SK-N-MC (cell line): ENCODE measurements around the gene POR.

Experiments
- EZH2 ChIP-seq: fragments of 200-600 bp; sonication (generic); IDR thresholded peaks from one replicate; pipeline ENCODE4 v1.6.1; 2017; ENCODE audit warnings: antibody characterized with exemption
- POLR2AphosphoS5 ChIP-seq: IDR thresholded peaks from 2 replicates; pipeline ENCODE4 v1.6.1; 2012; ENCODE audit warnings: mild to moderate bottlenecking, low read depth, low read length, borderline replicate concordance

- TF ChIP-seq EZH2 (no peak), POLR2AphosphoS5 (no peak)
Observed at GRCh38 chr7:75866114-75866488, 48.9 kb upstream of the POR start.
